OCI-LY3 (cell line): Measurements from ENCODE around the gene TMEM178B.

ENCODE experiments used
- H2AFZ ChIP-seq: fragments of 200-600, 300-600 bp; shearing (Covaris generic); 2 replicates; pipeline ENCODE4 v1.6.0; 2014; ENCODE audit warnings: antibody characterized with exemption, low read depth, low read length
- H3K27ac ChIP-seq: fragments of 200-600, 300-600 bp; sonication (generic); 2 replicates; pipeline ENCODE4 v1.5.1; 2014; ENCODE audit warnings: mild to moderate bottlenecking, low read length, moderate library complexity, mixed read lengths
- H3K27me3 ChIP-seq: fragments of 200-600, 300-600 bp; sonication (generic); 2 replicates; pipeline ENCODE4 v1.6.1; 2014; ENCODE audit warnings: low read depth, low read length, mixed read lengths
- H3K36me3 ChIP-seq: fragments of 200-600, 300-600 bp; sonication (generic); replicated peaks from 2 replicates; pipeline ENCODE3; 2014; ENCODE audit warnings: low read depth, low read length, mixed read lengths
- H3K4me1 ChIP-seq: fragments of 300-600, 200-600 bp; sonication (generic); 2 replicates; pipeline ENCODE4 v1.6.1; 2014; ENCODE audit warnings: low read length, mixed read lengths
- H3K4me2 ChIP-seq: fragments of 200-600, 300-600 bp; sonication (generic); 2 replicates; pipeline ENCODE4 v1.6.1; 2014; ENCODE audit warnings: low read length, mixed read lengths
- H3K4me3 ChIP-seq: fragments of 300-600, 200-600 bp; sonication (generic); 2 replicates; pipeline ENCODE4 v1.5.1; 2014; ENCODE audit warnings: antibody characterized with exemption, mild to moderate bottlenecking, low read length, moderate library complexity
- H3K79me2 ChIP-seq: fragments of 300-600, 200-600 bp; shearing (Covaris generic); 2 replicates; pipeline ENCODE4 v1.6.1; 2014; ENCODE audit warnings: mild to moderate bottlenecking, low read length, mixed read lengths
- H3K9ac ChIP-seq: fragments of 300-600, 200-600 bp; shearing (Covaris generic); 2 replicates; pipeline ENCODE4 v1.6.0; 2014; ENCODE audit warnings: mild to moderate bottlenecking, low read length, moderate library complexity
- H3K9me3 ChIP-seq: fragments of 200-600, 300-600 bp; shearing (Covaris generic); 2 replicates; pipeline ENCODE4 v1.6.1; 2014; ENCODE audit warnings: low read length, mixed read lengths; ENCODE audit not compliant: insufficient read depth
- H4K20me1 ChIP-seq: fragments of 200-600, 300-600 bp; sonication (generic); 2 replicates; pipeline ENCODE4 v1.6.1; 2016; ENCODE audit warnings: low read length, mixed read lengths; ENCODE audit not compliant: insufficient read depth
- EZH2phosphoT487 ChIP-seq: fragments of 200-600 bp; shearing (Covaris generic); IDR thresholded peaks from 2 replicates; pipeline ENCODE4 v1.6.1; 2018; ENCODE audit warnings: antibody characterized with exemption, mixed run types, low read depth
- TF ChIP-seq, protein P1 (sequence below): fragments of 200-600, 300-600 bp; sonication (generic); IDR thresholded peaks from 2 replicates; pipeline ENCODE4 v1.5.1; 2014; ENCODE audit warnings: antibody characterized with exemption, low read length, low read depth

Gene TMEM178B

DNA sequence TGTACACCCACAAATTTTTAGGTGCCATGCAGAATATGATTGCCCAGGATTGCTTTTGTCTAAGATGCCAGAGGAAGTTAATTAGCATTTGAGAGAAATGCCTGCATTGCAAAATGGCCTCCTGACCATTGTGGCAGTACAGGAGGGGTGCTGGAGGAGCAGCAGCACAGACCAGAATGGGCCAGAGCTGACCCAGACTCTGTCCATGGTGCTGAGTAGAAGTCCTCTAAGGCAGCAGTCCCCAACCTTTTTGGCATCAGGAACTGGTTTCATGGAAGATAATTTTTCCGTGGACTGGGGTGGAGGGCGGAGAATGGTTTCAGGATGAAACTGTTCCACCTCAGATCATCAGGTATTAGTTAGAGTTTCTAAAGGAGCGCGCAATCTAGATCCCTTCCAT, 259.6 kb downstream of the TMEM178B start:
- H3K4me3 ChIP-seq = no peak overlapping the region
- H3K9me3 ChIP-seq = no peaks in the 10 kb centered on the region
- no peaks in the 10 kb centered on the region for H3K27me3 ChIP-seq
- H3K27ac ChIP-seq = no peak overlapping the region
- H3K4me1 ChIP-seq = no peaks in the 10 kb centered on the region
- H4K20me1 ChIP-seq = peaks cover 8% of the 10 kb centered on the region; the same call in 1 of the 2 replicates
- H3K9ac ChIP-seq = no peak overlapping the region
- H3K79me2 ChIP-seq = no peaks in the 10 kb centered on the region
- TF ChIP-seq, protein P1, sequence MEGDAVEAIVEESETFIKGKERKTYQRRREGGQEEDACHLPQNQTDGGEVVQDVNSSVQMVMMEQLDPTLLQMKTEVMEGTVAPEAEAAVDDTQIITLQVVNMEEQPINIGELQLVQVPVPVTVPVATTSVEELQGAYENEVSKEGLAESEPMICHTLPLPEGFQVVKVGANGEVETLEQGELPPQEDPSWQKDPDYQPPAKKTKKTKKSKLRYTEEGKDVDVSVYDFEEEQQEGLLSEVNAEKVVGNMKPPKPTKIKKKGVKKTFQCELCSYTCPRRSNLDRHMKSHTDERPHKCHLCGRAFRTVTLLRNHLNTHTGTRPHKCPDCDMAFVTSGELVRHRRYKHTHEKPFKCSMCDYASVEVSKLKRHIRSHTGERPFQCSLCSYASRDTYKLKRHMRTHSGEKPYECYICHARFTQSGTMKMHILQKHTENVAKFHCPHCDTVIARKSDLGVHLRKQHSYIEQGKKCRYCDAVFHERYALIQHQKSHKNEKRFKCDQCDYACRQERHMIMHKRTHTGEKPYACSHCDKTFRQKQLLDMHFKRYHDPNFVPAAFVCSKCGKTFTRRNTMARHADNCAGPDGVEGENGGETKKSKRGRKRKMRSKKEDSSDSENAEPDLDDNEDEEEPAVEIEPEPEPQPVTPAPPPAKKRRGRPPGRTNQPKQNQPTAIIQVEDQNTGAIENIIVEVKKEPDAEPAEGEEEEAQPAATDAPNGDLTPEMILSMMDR = no peak
- TF ChIP-seq EZH2phosphoT487 = no peak
- no peak overlapping the region for H3K4me2 ChIP-seq
- no peaks in the 10 kb centered on the region for H3K36me3 ChIP-seq
- no peak overlapping the region for H2AFZ ChIP-seq

DNA sequence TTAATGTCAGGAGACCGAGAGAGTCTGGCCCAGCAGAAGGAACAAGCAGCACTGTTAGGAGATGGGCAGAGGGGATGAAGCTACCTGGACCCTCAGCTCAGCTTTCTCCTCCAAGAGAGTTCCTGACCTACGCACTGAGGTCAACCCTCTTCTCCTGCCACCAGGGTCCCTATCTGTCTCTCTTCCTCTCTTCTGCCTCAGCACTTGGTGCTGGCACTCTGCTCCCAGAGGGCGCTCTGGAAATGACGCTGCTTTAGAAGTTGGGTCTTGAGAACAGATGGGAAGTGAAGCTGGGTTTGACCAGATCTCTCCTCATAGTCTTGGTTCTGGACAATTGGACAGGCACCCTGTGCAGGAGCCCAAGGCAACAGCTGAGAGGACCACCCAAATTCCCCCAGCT, 261.3 kb downstream of the TMEM178B start:
- no peak for TF ChIP-seq EZH2phosphoT487
- TF ChIP-seq, protein P1 = no peak
- Histone ChIP-seq H2AFZ (no peak overlapping the region), H3K4me2 (no peak overlapping the region), H3K9me3 (no peaks in the 10 kb centered on the region), H3K27me3 (no peaks in the 10 kb centered on the region), H3K4me3 (no peak overlapping the region), H4K20me1 (peaks cover 8% of the 10 kb centered on the region; the same call in 1 of the 2 replicates), H3K4me1 (no peaks in the 10 kb centered on the region), H3K27ac (no peak overlapping the region), H3K36me3 (no peaks in the 10 kb centered on the region), H3K79me2 (no peaks in the 10 kb centered on the region), H3K9ac (no peak overlapping the region)

DNA sequence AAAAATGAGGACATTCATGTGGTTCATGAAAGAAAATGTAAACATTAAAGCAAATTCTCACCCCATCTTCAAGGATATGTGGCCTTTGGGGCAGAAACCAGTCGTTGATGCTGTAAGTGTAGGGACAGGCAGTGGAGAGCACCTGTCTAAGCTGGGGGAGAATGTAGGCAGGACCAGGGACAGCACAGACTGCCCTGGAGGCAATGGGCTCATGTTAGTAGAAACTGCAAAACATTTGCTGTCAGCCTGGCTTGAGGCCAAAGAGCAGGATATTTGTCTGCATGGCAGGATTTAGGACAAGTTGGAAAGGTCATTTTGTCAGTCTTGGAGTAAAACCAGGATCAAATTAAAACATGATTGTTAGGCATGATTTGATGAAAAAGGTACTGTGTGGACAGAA, 265.7 kb downstream of the TMEM178B start:
- Histone ChIP-seq H3K27ac (no peak overlapping the region), H3K9ac (no peak overlapping the region), H3K9me3 (no peaks in the 10 kb centered on the region), H3K4me1 (no peaks in the 10 kb centered on the region), H3K4me3 (no peak overlapping the region), H3K79me2 (no peaks in the 10 kb centered on the region), H2AFZ (no peak overlapping the region), H3K27me3 (no peaks in the 10 kb centered on the region), H3K36me3 (no peaks in the 10 kb centered on the region), H3K4me2 (no peak overlapping the region), H4K20me1 (no peaks in the 10 kb centered on the region; the same call in 1 of the 2 replicates)
- TF ChIP-seq EZH2phosphoT487 = no peak
- TF ChIP-seq, protein P1 = no peak

DNA sequence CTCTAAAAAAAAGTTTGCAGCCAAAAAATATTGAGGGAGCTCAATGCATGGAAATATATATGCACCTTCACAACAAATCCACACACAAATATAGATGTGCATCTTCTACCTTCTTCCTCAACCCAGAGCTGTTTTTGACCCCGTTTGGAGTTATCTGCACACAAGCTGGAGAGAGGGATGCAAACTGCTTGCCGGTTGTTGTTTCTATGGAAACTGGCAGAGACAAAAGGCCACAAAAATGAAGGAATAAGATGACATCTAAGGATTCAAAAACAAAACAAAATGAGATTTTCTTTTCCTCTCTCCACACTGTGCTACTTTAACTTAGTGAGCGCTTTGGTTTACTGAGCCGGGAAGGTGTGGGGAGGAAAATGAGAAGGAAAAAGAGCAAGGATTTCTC, 267.1 kb downstream of the TMEM178B start:
- H3K27ac ChIP-seq = no peak overlapping the region
- H2AFZ ChIP-seq = no peak overlapping the region
- H3K9ac ChIP-seq = no peak overlapping the region
- no peaks in the 10 kb centered on the region for H3K36me3 ChIP-seq
- no peak overlapping the region for H3K4me2 ChIP-seq
- no peaks in the 10 kb centered on the region; the same call in 1 of the 2 replicates for H4K20me1 ChIP-seq
- no peaks in the 10 kb centered on the region for H3K27me3 ChIP-seq
- no peaks in the 10 kb centered on the region for H3K9me3 ChIP-seq
- no peak for TF ChIP-seq EZH2phosphoT487
- TF ChIP-seq, protein P1 = no peak
- no peak overlapping the region for H3K4me3 ChIP-seq
- H3K4me1 ChIP-seq = no peaks in the 10 kb centered on the region
- H3K79me2 ChIP-seq = no peaks in the 10 kb centered on the region
